Neural cell (in vitro differentiated cells): ENCODE data around the gene CLHC1. TPM values are rescaled to one million over a fixed set of nuclear protein-coding genes. Genes with fewer than 3 reads are reported as not detected.
"Not testable (repeated sequence)": the region's sequence is repeated elsewhere in the genome, so short reads cannot be mapped to it uniquely, and the experiment has no call there.

ENCODE experiments used
- H2AFZ ChIP-seq: fragments of 200-600, 300-800 bp; sonication (generic), shearing (Covaris generic); 2 replicates; pipeline ENCODE4 v1.6.0; 2014; ENCODE audit warnings: low read depth, mild to moderate bottlenecking, antibody characterized with exemption, low read length, moderate library complexity
- H3F3A ChIP-seq: fragments of 200-600 bp; shearing (Covaris generic); 2 replicates; pipeline ENCODE4 v1.6.1; 2016; ENCODE audit warnings: mild to moderate bottlenecking, moderate library complexity, mixed read lengths, antibody characterized with exemption, low read length; ENCODE audit not compliant: insufficient read depth, poor library complexity, severe bottlenecking
- H3K27ac ChIP-seq: fragments of 200-600, 300-800 bp; sonication (generic), shearing (Covaris generic); 2 replicates; pipeline ENCODE4 v1.5.1; 2014; ENCODE audit warnings: mild to moderate bottlenecking, low read length, moderate library complexity
- H3K27me3 ChIP-seq: fragments of 300-800, 200-600 bp; sonication (generic), shearing (Covaris generic); 2 replicates; pipeline ENCODE4 v1.6.0; 2014; ENCODE audit warnings: mild to moderate bottlenecking, low read depth, low read length, moderate library complexity; ENCODE audit not compliant: insufficient read depth
- H3K36me3 ChIP-seq: fragments of 300-800, 200-600 bp; sonication (generic), shearing (Covaris generic); 2 replicates; pipeline ENCODE4 v1.5.1; 2014; ENCODE audit warnings: mild to moderate bottlenecking, antibody characterized with exemption, low read length, moderate library complexity; ENCODE audit not compliant: insufficient read depth
- H3K4me2 ChIP-seq: fragments of 300-800, 200-600 bp; sonication (generic), shearing (Covaris generic); 2 replicates; pipeline ENCODE4 v1.6.0; 2014; ENCODE audit warnings: mild to moderate bottlenecking, low read length
- H3K4me3 ChIP-seq: fragments of 300-800, 200-600 bp; sonication (generic), shearing (Covaris generic); 2 replicates; pipeline ENCODE4 v1.5.1; 2014; ENCODE audit warnings: mild to moderate bottlenecking, low read length, moderate library complexity
- H3K79me2 ChIP-seq: fragments of 200-600 bp; shearing (Covaris generic); replicated peaks from 2 replicates; pipeline ENCODE4 v1.6.0; 2014; ENCODE audit warnings: mild to moderate bottlenecking, low read length, moderate library complexity; ENCODE audit not compliant: insufficient read depth
- H3K9ac ChIP-seq: fragments of 300-800, 200-600 bp; sonication (generic), shearing (Covaris generic); 2 replicates; pipeline ENCODE4 v1.6.1; 2016; ENCODE audit warnings: mild to moderate bottlenecking, low read length, mixed read lengths
- H3K9me2 ChIP-seq: fragments of 200-600 bp; shearing (Covaris generic); 2 replicates; pipeline ENCODE4 v1.6.1; 2016; ENCODE audit warnings: mild to moderate bottlenecking, low read length, mixed read lengths; ENCODE audit not compliant: insufficient read depth
- H3K9me3 ChIP-seq: fragments of 200-600, 300-800 bp; sonication (generic), shearing (Covaris generic); 2 replicates; pipeline ENCODE4 v1.6.1; 2016; ENCODE audit warnings: mild to moderate bottlenecking, mixed run types, low read length, moderate library complexity, mixed read lengths
- H4K20me1 ChIP-seq: fragments of 200-600 bp; shearing (Covaris generic); 2 replicates; pipeline ENCODE4 v1.6.1; 2016; ENCODE audit warnings: mild to moderate bottlenecking, mixed run types; ENCODE audit not compliant: insufficient read depth
- CTCF ChIP-seq: fragments of 450-650 bp; IDR thresholded peaks from 2 replicates; pipeline ENCODE4 v1.5.1; 2014; ENCODE audit warnings: antibody characterized with exemption, mild to moderate bottlenecking, moderate library complexity; ENCODE audit not compliant: poor library complexity, severe bottlenecking
- EP300 ChIP-seq: fragments of 450-650 bp; conservative IDR thresholded peaks from 2 replicates; pipeline ENCODE4 v1.6.1; 2014; ENCODE audit warnings: antibody characterized with exemption, mild to moderate bottlenecking, moderate library complexity; ENCODE audit not compliant: poor library complexity, severe bottlenecking
- EZH2 ChIP-seq: fragments of 200-600, 300-800 bp; shearing (Covaris generic), sonication (generic); IDR thresholded peaks from 2 replicates; pipeline ENCODE4 v1.6.1; 2014; ENCODE audit warnings: antibody characterized with exemption, low read length, borderline replicate concordance, mild to moderate bottlenecking; ENCODE audit not compliant: insufficient read depth, poor library complexity, severe bottlenecking
- MXI1 ChIP-seq: fragments of 450-650 bp; conservative IDR thresholded peaks from 2 replicates; pipeline ENCODE4 v1.6.1; 2014; ENCODE audit warnings: antibody characterized with exemption, mild to moderate bottlenecking; ENCODE audit not compliant: poor library complexity, severe bottlenecking
- POLR2AphosphoS5 ChIP-seq: IDR thresholded peaks from 2 replicates; pipeline ENCODE4 v1.6.1; 2012
- RAD21 ChIP-seq: fragments of 450-650 bp; conservative IDR thresholded peaks from 2 replicates; pipeline ENCODE4 v1.6.1; 2014; ENCODE audit warnings: antibody characterized with exemption, mild to moderate bottlenecking, moderate library complexity
- REST ChIP-seq: IDR thresholded peaks from 2 replicates; pipeline ENCODE4 v1.6.1; 2012; ENCODE audit warnings: borderline replicate concordance
- SMC3 ChIP-seq: fragments of 450-650 bp; conservative IDR thresholded peaks from 2 replicates; pipeline ENCODE4 v1.6.1; 2014; ENCODE audit warnings: antibody characterized with exemption, mild to moderate bottlenecking, moderate library complexity; ENCODE audit not compliant: poor library complexity
- TAF1 ChIP-seq: IDR thresholded peaks from 2 replicates; pipeline ENCODE4 v1.6.1; 2012; ENCODE audit warnings: low read depth
- polyA plus RNA-seq: library from polyadenylated mRNA; depleted of rRNA; stranded (reverse); fragments of >200 nt; gene quantifications from 2 replicates; pipeline ENCODE4 v1.2.3, GENCODE V29; 2014

The CLHC1 gene
- polyA plus RNA-seq, 1 donor from 2014 or later: 43.6 TPM

- no peak overlapping the region for H3K4me3 ChIP-seq
- no peaks in the 10 kb centered on the region for H4K20me1 ChIP-seq
- H3K9me2 ChIP-seq: no peaks in the 10 kb centered on the region
- no peak overlapping the region for H3K27ac ChIP-seq
- H3K9me3 ChIP-seq: no peaks in the 10 kb centered on the region
- H3K9ac ChIP-seq: no peak overlapping the region
- no peak for TF ChIP-seq CTCF
- no peak for TF ChIP-seq RAD21
- TF ChIP-seq POLR2AphosphoS5: no peak
- TF ChIP-seq EP300: no peak
- no peak for TF ChIP-seq EZH2
- no peak for TF ChIP-seq MXI1
- TF ChIP-seq TAF1: no peak
- TF ChIP-seq REST: no peak
- TF ChIP-seq SMC3: no peak
- no peak overlapping the region for H2AFZ ChIP-seq
- H3K4me2 ChIP-seq: no peak overlapping the region
- H3K27me3 ChIP-seq: no peaks in the 10 kb centered on the region
- no peaks in the 10 kb centered on the region for H3F3A ChIP-seq
- H3K36me3 ChIP-seq: no peaks in the 10 kb centered on the region
- H3K79me2 ChIP-seq: peaks cover 26% of the 10 kb centered on the region
Observed at GRCh38 chr2:55228226-55228563, 3.9 kb downstream of the CLHC1 start.

- not testable (repeated sequence) for H3K4me2 ChIP-seq, H3F3A ChIP-seq, H2AFZ ChIP-seq, H3K9ac ChIP-seq, H3K27ac ChIP-seq, H3K27me3 ChIP-seq, H3K36me3 ChIP-seq, H3K9me2 ChIP-seq, H3K4me3 ChIP-seq, H3K9me3 ChIP-seq, H4K20me1 ChIP-seq
- H3K79me2 ChIP-seq: peaks cover 20% of the 10 kb centered on the region
Observed at GRCh38 chr2:55227437-55228225, 4.5 kb downstream of the CLHC1 start.
